Stimulated activated CD8-positive, alpha-beta memory T cell treated with anti-CD3 and anti-CD28 coated beads, Interleukin-15, amount 100 ng/mL, for 48 hours (primary cell): ENCODE data around the gene TAGLN2.

Experiments used
- DNase-seq, 2 donors: peaks; one replicate each; pipeline ENCODE4 v3.0.0-alpha.2; 2020; ENCODE audit warnings: low read depth in 2 of 2

TAGLN2 gene

GRCh38 chr1:159877695-159878444 is 47.4 kb downstream of the TAGLN2 start:
- DNase-seq = no peak

GRCh38 chr1:159873530-159874143 is 51.7 kb downstream of the TAGLN2 start:
- no peak for DNase-seq

DNA sequence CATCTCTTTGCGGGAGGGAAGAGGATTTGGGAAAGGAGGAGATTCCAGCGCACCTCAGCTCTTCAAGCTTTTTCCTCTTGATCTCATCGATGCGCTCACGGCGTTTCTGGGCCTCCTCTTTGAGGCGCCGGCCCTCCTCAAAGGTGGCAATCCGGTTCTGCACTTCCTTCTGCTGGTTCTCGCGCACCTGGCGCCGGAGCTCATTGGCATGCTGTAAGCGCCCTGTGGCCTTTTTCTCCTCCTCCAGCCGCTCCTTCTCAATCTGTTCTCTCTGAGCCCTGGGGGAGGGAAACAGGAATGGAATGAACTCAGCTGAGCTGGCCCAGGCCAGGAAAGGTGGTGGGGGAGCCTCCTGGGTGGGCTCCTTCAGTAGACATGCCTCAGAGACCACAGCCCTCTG is 52.4 kb downstream of the TAGLN2 start:
- DNase-seq = no peak

- no peak for DNase-seq
Measured at GRCh38 chr1:159870704-159871103, 54.6 kb downstream of the TAGLN2 start.

- no peak for DNase-seq
Measured at GRCh38 chr1:159869607-159870006, 55.7 kb downstream of the TAGLN2 start.

DNA sequence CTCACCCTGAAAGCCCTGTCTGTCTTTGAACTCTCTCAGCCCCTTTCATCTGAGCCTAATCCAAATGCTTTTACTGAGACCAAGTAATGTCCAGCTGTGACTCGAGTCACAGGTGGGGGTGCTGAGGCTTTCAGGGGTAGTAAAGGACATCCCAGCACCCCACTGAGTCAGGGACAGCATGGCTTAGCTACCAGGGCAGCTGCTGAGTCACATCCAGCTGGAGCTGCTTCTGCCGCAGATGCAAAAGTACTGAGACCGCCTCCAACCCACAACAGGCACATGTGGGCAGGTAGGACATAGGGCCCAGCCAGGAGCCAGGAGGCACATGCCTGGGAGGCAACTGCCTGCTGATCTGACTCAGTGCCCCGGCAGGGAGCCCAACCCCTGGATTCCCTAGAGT is 56.1 kb downstream of the TAGLN2 start:
- peak; percentile 25 for DNase-seq

- no peak for DNase-seq
Measured at GRCh38 chr1:159868766-159869165, 56.5 kb downstream of the TAGLN2 start.
